Amygdala (tissue), 56 donors: ENCODE measurements around the gene FAM237A.
A peak's percentile ranks its signal among the peaks of the same experiment; 100 is the strongest.

Experiments
- DNase-seq, 56 donors: peaks; one replicate each; lab custom pipeline; 2025; lab: John Stamatoyannopoulos, UW

Gene FAM237A

GRCh38 chr2:206642075-206643025, at the start of gene FAM237A:
FAM237A (plus strand) TSS chr2:206642487; CDS start chr2:206644237, 1,750 bp downstream.
- peak in 4 of 56 donors; percentile 1 to 7 (median 3) for DNase-seq

GRCh38 chr2:206597717-206598218, 44.5 kb upstream of the FAM237A start:
- DNase-seq: no peak

- DNase-seq: no peak
These were observed 39.0 kb upstream of the FAM237A start for GRCh38 chr2:206603243-206603642.

GRCh38 chr2:206610451-206610850, 31.8 kb upstream of the FAM237A start:
- DNase-seq: no peak

GRCh38 chr2:206611191-206611590, 31.1 kb upstream of the FAM237A start:
- DNase-seq: no peak

GRCh38 chr2:206611736-206612135, 30.6 kb upstream of the FAM237A start:
- DNase-seq: no peak

- no peak for DNase-seq
These were observed 27.5 kb upstream of the FAM237A start for GRCh38 chr2:206614811-206615210.

- DNase-seq: no peak
These were observed 26.7 kb upstream of the FAM237A start for GRCh38 chr2:206615417-206616089.

- DNase-seq: no peak
These were observed 26.1 kb upstream of the FAM237A start for GRCh38 chr2:206616151-206616550.

- no peak for DNase-seq
These were observed 23.3 kb upstream of the FAM237A start for GRCh38 chr2:206619011-206619410.

- DNase-seq: no peak
These were observed 16.2 kb upstream of the FAM237A start for GRCh38 chr2:206626108-206626507.

- DNase-seq: no peak
These were observed 14.7 kb upstream of the FAM237A start for GRCh38 chr2:206627632-206628031.

- no peak for DNase-seq
These were observed 10.9 kb upstream of the FAM237A start for GRCh38 chr2:206631340-206631739.

- no peak for DNase-seq
These were observed 7.3 kb upstream of the FAM237A start for GRCh38 chr2:206635015-206635414.

- no peak for DNase-seq
These were observed 2.7 kb upstream of the FAM237A start for GRCh38 chr2:206639636-206640035.

- no peak for DNase-seq
These were observed 1.1 kb upstream of the FAM237A start for GRCh38 chr2:206641226-206641625.

GRCh38 chr2:206647985-206648384, 5.7 kb downstream of the FAM237A start:
- no peak for DNase-seq

- DNase-seq: no peak
These were observed 14.8 kb downstream of the FAM237A start for GRCh38 chr2:206657087-206657486.

- DNase-seq: no peak
These were observed 23.0 kb downstream of the FAM237A start for GRCh38 chr2:206665251-206665650.

- DNase-seq: no peak
These were observed 28.4 kb downstream of the FAM237A start for GRCh38 chr2:206670531-206671319.

- DNase-seq: no peak
These were observed 41.3 kb downstream of the FAM237A start for GRCh38 chr2:206683546-206683945.
